ENCODE results near the gene GCGR. TPM values are rescaled to one million over a fixed set of nuclear protein-coding genes. Genes with fewer than 3 reads are reported as not detected.

The GCGR gene
- total RNA-seq, 4 donors from 2014 or later: 0.16 to 0.71 (median 0.47) TPM

DNA sequence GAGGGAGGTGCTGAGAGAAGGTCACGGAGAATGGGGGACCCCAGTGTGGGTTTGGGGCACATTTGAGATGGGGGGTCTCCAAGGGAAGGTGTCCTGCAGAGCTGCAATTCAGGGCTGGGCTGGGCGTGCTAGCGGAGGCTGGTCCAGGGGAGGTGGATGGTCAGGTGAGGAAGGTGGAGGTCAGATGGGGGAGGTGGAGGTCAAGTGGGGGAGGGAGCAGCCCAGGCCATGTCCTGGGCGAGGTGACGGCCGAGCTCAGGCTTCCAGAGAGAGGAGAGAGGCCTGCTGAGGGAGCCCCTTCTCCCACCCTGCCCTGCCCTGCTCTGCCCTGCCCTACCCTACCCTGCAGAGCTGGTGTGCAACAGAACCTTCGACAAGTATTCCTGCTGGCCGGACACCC lies 6.5 kb downstream of the GCGR start:
- WGBS, 2 donors: 73 to 75% methylated on average over 8 of the region's 8 CpGs
- intact Hi-C loops (cut with DNase I; ENCODE audit: low total_unique reads): no loop called here

DNA sequence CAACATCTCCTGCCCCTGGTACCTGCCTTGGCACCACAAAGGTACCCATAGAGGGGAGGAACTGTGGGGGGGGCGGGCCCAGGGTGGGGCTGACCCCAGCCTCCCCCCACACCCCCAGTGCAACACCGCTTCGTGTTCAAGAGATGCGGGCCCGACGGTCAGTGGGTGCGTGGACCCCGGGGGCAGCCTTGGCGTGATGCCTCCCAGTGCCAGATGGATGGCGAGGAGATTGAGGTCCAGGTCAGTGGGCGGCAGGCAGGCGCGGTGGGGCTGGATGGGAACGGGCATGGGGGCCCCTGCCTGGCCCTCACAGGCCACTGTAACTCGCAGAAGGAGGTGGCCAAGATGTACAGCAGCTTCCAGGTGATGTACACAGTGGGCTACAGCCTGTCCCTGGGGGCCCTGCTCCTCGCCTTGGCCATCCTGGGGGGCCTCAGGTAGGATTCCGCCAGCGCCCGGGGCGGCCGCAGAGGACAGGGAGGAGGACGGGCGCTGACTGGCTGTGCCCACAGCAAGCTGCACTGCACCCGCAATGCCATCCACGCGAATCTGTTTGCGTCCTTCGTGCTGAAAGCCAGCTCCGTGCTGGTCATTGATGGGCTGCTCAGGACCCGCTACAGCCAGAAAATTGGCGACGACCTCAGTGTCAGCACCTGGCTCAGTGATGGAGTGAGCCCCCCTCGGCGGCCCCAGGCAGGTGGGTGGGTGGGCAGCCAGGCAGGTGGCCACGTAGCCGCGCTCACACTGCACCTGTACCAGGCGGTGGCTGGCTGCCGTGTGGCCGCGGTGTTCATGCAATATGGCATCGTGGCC lies 7.1 kb downstream of the GCGR start:
- H3K4me3 ChIP-seq (ENCODE audit: low read depth, poor library complexity, severe bottlenecking): no peak overlapping the region
- no peak for DNase-seq (ENCODE audit: low spot score in 2 of 2)
- TF ChIP-seq POLR2A (IDR thresholded peaks at IDR 0.05): no peak
- TF ChIP-seq, protein P1, sequence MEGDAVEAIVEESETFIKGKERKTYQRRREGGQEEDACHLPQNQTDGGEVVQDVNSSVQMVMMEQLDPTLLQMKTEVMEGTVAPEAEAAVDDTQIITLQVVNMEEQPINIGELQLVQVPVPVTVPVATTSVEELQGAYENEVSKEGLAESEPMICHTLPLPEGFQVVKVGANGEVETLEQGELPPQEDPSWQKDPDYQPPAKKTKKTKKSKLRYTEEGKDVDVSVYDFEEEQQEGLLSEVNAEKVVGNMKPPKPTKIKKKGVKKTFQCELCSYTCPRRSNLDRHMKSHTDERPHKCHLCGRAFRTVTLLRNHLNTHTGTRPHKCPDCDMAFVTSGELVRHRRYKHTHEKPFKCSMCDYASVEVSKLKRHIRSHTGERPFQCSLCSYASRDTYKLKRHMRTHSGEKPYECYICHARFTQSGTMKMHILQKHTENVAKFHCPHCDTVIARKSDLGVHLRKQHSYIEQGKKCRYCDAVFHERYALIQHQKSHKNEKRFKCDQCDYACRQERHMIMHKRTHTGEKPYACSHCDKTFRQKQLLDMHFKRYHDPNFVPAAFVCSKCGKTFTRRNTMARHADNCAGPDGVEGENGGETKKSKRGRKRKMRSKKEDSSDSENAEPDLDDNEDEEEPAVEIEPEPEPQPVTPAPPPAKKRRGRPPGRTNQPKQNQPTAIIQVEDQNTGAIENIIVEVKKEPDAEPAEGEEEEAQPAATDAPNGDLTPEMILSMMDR (IDR thresholded peaks at IDR 0.05): no peak
- intact Hi-C loops (cut with DNase I; ENCODE audit: low total_unique reads): no loop called here
- WGBS, 2 donors: 82% methylated on average over 23 to 41 of the region's 42 CpGs

More for the DNA sequence above, 6.5 kb downstream of the GCGR start:
- TF ChIP-seq, protein P1 (IDR thresholded peaks at IDR 0.05): no peak
- no peak for TF ChIP-seq POLR2A (IDR thresholded peaks at IDR 0.05)
- DNase-seq (ENCODE audit: low spot score in 2 of 2): no peak
- H3K4me3 ChIP-seq (ENCODE audit: low read depth, poor library complexity, severe bottlenecking): no peak overlapping the region

DNA sequence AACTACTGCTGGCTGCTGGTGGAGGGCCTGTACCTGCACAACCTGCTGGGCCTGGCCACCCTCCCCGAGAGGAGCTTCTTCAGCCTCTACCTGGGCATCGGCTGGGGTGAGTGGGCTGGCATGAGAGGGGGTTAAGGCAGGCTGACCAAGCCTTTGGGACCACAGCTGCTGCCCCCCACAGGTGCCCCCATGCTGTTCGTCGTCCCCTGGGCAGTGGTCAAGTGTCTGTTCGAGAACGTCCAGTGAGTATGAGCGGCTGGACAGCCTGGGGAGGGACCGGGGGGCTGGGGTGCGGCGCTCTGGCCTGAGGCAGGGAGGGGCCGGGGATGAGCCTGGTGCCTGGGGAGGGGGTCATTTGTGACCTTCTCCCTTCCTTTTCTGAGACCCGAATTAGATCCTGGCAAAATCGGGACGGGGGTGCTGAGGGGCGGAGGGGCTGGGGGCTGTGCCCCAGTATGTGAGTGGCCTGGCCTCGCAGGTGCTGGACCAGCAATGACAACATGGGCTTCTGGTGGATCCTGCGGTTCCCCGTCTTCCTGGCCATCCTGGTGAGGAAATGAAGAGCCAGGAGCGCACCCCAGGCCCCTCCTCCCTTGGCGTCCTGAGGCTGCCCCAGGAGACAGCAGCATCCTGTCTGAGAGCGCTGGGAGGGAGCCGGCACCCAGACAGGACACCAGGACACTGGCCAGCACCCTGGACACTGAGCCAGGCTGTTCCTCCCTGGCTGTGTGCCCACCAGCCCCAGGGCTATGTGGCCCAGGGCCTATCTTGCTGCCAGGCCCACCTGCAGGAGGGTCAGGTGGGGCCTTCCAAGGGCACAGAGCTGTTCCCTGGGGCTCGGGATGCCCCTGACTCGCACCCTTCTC lies 8.0 kb downstream of the GCGR start:
- no peak overlapping the region for H3K4me3 ChIP-seq (ENCODE audit: low read depth, poor library complexity, severe bottlenecking)
- intact Hi-C loops (cut with DNase I; ENCODE audit: low total_unique reads): no loop called here
- no peak for TF ChIP-seq POLR2A (IDR thresholded peaks at IDR 0.05)
- TF ChIP-seq, protein P1 (IDR thresholded peaks at IDR 0.05): no peak
- DNase-seq (ENCODE audit: low spot score in 2 of 2): no peak
- 72 to 83% methylated on average over 16 to 21 of the region's 24 CpGs for WGBS, 2 donors

DNA sequence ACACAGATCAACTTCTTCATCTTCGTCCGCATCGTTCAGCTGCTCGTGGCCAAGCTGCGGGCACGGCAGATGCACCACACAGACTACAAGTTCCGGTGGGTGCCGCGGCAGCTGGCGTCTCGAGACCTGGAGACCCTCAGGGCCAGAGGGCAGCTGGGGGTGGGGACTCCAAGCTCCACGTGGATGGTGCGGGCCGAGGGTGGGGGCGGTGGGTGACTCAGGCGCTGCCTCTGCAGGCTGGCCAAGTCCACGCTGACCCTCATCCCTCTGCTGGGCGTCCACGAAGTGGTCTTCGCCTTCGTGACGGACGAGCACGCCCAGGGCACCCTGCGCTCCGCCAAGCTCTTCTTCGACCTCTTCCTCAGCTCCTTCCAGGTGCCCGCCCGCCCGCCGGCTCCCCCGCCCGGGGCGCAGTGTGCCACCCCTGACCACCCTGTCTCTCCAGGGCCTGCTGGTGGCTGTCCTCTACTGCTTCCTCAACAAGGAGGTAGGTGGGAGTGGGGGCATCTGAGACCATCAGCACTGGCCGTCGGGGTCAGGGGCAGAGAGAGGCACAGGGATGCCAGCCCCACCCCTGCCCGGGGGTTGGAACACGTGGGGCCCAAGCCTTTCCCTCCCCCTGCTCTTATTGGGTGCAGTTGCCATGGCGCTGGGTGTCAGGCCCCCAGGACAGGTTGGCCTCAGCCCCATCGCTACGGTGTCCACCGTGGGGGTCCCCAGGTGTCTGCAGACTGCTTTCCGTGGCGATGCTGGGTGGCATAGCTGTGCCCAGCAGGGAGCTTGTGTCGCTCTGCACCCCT lies 8.8 kb downstream of the GCGR start:
- TF ChIP-seq, protein P1 (IDR thresholded peaks at IDR 0.05): no peak
- intact Hi-C loops (cut with DNase I; ENCODE audit: low total_unique reads): no loop called here
- no peak for DNase-seq (ENCODE audit: low spot score in 2 of 2)
- no peak overlapping the region for H3K4me3 ChIP-seq (ENCODE audit: low read depth, poor library complexity, severe bottlenecking)
- WGBS, 2 donors: 83 to 85% methylated on average over 29 to 38 of the region's 45 CpGs

DNA sequence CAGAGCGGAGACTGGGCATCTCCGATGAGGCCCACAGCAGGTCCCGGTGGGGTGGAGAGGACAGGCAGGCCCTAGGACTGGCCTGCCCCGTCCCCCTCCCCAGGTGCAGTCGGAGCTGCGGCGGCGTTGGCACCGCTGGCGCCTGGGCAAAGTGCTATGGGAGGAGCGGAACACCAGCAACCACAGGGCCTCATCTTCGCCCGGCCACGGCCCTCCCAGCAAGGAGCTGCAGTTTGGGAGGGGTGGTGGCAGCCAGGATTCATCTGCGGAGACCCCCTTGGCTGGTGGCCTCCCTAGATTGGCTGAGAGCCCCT lies 9.4 kb downstream of the GCGR start:
- no peak for TF ChIP-seq POLR2A (IDR thresholded peaks at IDR 0.05)
- TF ChIP-seq, protein P1 (IDR thresholded peaks at IDR 0.05): no peak
- intact Hi-C loops (cut with DNase I; ENCODE audit: low total_unique reads): no loop called here

More for the DNA sequence above, 9.4 kb downstream of the GCGR start:
- WGBS, 2 donors: 90 to 91% methylated on average over 1 to 12 of the region's 15 CpGs
- DNase-seq (ENCODE audit: low spot score in 2 of 2): no peak
- H3K4me3 ChIP-seq (ENCODE audit: low read depth, poor library complexity, severe bottlenecking): no peak overlapping the region

Measured in lower leg skin (tissue), 4 donors.